NAMALWA (cell line): Measurements from ENCODE around the gene SCAP.
"Not testable (repeated sequence)": the region's sequence is repeated elsewhere in the genome, so short reads cannot be mapped to it uniquely, and the experiment has no call there.

Experiments
- DNase-seq: peaks from one replicate; pipeline ENCODE4 v3.0.0-alpha.2; 2015; ENCODE audit warnings: low spot score

SCAP gene

GRCh38 chr3:47480267-47480666 is 4.5 kb upstream of the SCAP start:
- DNase-seq, result not testable (repeated sequence)

GRCh38 chr3:47479826-47480160 is 4.1 kb upstream of the SCAP start:
- DNase-seq, result no peak

GRCh38 chr3:47478022-47478421 is 2.3 kb upstream of the SCAP start:
- no peak for DNase-seq

DNA sequence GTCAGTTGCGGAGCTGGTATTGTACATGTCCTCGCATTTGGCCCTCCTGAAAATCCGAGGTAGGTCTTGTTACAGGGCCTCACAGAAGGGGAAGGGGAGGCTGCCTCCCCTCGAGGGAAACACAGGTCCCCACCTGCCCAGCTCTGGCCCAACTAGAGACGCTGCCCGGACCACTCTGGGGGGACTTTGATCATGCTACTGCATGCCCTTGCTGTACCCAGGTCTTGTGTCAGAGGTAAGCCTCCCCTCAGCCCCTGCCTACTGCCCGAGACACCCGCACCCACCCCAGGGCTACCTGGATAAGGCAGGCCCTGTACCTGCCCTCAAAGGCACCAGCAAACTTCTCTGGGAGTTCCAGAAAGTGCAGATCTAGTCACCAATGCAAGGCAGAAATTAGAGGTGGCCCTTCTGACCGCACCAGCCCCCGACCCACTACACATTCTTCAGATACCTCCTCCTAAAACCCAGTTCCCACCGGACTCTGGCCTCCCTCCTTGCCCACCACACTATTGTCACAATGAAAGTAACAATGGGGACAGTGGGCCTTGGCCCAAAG is 981 bp upstream of the SCAP start:
- DNase-seq, result no peak

DNA sequence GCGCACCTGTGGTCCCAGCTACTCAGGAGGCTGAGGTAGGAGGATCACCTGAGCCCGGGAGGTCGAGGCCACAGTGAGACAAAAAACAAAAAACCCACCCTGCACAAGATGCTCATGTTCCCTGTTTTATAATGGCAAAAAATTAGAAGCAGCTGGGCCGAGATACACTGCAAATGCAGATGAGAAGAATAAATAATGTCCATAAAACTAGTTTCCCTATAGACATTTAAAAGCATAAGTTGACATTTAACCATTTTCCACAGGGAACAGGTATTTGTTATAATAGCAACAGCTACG is 537 bp upstream of the SCAP start:
- DNase-seq, result no peak

DNA sequence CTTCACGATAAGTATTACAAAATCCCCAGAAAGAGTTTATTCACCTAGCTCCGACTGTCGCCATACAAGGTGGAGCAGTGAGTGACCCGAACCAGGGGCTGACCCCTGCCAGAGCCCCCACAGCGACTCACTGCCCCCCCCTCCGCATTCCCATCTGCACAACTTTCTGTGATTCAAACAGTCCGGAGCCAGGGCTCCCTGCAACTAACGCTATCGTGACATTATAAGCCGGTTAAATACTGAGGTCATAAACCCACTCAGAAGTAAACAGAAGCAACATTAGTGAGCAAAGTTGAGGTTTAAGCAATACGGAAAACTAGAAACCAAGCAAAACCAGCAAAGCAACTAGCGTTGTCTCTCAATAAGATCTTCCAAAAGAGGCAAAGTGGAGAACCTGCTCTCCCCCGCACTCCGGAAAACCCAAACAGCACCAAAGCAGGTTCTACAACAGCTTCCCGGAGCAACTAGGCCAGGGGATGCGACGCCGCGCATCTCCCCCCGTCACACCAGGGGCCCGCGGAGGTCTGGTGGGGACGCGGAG is 642 bp downstream of the SCAP start:
- DNase-seq, result peak; percentile 50

DNA sequence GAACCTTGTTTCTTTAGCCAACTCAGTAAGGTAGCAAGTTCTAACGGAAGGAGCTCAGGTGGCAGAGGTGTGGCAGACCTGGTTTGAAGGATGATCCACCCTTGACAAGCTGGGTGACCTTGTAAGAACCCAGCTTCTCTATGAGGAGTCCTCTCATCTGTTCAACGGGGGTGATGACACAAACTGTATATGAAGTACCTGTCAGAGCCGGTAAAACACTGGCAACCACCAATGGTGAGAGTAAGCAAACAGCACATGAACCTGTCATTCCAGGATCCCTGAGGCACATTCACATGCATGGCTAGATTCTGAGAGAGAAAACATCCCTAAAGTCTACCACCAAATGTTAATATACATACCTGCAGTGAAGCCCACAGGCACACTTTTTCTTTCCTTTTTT is 2.4 kb downstream of the SCAP start:
- no peak for DNase-seq

- no peak for DNase-seq
Measured at GRCh38 chr3:47469616-47470015, 6.1 kb downstream of the SCAP start.

- not testable (repeated sequence) for DNase-seq
Measured at GRCh38 chr3:47468315-47468714, 7.4 kb downstream of the SCAP start.

GRCh38 chr3:47464588-47464987 is 11.2 kb downstream of the SCAP start:
- peak; percentile 8 for DNase-seq

DNA sequence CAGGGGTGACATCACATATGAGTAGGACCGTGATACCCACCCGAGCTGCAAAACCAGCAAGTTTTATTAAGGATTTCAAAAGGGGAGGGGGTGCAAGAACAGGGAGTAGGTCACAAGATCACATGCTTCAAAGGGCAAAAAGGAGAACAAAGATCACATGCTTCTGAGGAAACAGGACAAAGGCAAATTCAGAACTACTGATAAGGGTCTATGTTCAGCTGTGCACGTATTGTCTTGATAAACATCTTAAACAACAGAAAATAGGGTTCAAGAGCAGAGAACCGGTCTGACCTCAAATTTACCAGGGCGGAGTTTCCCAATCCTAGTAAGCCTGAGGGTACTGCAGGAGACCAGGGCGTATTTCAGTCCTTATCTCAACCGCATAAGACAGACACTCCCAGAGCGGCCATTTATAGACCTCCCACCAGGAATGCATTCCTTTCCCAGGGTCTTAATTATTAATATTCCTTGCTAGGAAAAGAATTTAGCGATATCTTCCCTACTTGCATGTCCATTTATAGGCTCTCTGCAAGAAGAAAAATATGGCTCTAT is 16.1 kb downstream of the SCAP start:
- DNase-seq, result not testable (repeated sequence)

DNA sequence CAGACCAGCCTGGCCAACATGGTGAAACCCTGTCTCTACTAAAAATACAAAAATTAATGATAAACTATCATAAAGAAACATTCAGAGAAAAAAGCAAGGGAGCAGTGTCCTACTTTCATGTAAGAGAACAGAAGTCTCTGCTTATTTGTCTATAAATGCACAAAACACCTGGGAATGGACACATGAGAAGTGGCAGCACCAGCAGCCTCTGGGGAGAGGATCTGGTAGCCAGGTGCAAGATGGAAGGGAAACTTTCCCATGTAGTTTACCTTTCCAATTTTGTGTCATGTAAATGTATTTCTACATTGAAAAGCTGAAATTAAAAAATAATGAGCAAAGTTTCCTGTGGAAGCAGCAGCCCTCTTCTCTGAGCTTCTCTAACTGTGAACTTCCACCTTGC is 18.8 kb downstream of the SCAP start:
- no peak for DNase-seq

- no peak for DNase-seq
Measured at GRCh38 chr3:47455806-47456452, 19.8 kb downstream of the SCAP start.

GRCh38 chr3:47452453-47453215 is 23.1 kb downstream of the SCAP start:
- no peak for DNase-seq

DNA sequence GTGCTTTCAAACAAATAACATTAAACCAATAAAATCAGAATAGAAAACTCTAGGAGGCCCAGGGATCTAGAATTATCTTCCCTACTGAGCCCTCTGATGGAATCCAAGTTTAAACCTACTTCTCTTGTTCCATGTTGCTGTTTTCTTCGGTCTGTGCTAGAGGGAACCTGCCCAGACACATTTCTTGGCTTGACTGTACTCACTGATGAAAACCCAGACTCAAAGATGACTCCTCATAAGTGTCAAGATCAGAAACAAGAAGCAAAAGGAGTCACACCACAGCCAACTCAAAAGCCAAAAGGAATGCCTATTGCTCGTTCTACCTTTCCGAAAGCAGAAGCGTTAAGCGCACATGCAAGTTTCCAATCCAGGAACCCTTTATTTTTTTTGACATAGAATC is 31.6 kb downstream of the SCAP start:
- no peak for DNase-seq

DNA sequence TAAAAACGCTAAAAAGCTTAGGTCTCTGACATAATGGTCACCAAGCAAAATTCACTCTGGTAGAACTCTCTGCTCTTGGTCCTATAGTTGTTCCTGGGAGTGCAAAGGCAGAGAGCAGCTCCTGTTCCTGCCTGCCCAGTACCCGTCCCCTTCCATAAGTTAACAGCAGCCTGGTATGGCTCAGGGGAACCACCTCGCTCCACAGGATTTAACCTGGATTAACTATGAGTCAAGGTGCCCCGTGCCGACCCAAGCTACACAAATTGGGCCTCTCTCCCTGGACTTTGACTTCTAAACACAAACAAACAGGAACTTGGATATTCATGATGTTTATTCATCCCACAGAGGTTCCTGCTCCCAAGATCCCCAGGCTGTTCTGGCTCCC is 32.1 kb downstream of the SCAP start:
- no peak for DNase-seq

- no peak for DNase-seq
Measured at GRCh38 chr3:47441796-47442551, 33.8 kb downstream of the SCAP start.

DNA sequence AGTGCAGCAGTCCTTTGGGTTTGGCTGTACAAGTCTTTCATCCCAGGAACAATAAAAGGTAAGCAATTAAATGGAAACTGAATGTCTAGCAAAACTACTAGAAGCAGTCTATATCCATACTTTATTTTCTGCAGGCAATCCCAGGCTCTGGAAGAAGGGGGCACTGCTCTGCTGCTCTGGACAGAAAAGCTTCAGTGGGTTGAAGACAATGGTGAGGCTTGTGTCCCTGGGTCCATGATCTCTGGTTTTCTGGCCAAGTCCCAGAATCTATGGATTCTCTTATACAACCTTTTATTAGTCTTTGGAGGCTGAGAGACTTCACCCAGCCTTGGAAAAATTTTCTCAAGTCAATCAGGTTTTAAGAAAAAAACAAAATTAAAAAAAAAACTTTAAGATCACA is 35.6 kb downstream of the SCAP start:
- no peak for DNase-seq

- DNase-seq, result no peak
Measured at GRCh38 chr3:47436180-47436579, 39.6 kb downstream of the SCAP start.

DNA sequence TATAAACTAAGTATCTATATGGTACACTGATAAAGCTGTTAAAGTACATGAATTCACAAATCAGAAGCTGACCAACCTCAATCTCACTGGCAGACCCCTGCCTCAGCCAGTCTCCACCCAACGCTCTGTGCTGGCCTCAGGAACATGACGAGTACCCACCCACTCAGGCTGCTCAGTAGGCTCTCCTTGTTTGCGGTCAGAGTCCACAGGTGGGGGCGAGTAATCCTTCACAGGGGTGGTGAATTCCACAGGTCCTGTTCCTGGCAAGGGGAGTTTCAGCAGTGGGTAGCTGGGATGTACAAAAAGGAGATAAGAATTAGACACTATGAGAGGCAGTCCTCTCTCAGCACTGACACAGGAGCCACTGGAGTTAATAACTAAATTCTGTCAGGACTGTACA is 40.9 kb downstream of the SCAP start:
- DNase-seq, result no peak

DNA sequence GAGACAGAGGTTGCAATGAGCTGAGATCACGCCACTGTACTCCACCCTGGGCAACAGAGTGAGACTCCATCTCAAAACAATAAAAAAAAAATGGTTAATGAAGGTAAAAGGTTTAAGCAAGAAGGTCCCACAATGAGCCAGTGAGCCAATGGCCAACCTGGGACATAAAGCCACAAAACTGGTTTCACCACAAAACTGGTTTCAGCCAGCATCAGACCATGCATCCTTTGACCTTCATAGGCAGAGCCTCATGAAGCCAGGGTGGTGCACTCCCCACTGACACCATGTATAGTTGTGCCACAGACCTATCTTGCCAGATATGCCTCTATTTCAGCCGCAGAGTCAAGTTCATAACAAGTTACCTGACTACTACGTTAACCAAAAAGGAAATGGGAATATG is 41.9 kb downstream of the SCAP start:
- DNase-seq, result no peak

GRCh38 chr3:47432673-47433072 is 43.1 kb downstream of the SCAP start:
- no peak for DNase-seq

DNA sequence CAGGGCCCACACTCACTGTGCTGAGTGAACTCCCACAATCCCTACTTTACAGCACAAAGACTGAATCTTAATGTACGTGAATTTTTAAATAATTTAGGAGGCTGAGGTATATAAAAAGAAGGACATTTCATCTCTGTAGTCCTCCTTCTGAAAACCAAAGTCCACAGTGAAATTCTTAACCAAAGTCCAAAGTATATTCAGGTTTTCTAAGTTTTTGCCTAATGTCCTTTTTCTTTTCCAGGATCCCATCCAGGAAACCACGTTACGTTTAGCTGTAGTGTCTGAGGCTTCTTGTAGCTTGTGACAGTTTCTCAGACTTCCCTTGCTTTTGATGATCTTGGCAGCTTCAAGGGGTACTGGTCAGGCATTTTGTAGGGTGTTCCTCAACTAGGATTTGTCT is 44.5 kb downstream of the SCAP start:
- no peak for DNase-seq
